Choroid plexus epithelial cell (primary cell): ENCODE results near the gene EPHA2.
A peak's percentile ranks its signal among the peaks of the same experiment; 100 is the strongest.

Experiments
- DNase-seq: peaks from one replicate; pipeline ENCODE4 v3.0.0-alpha.2; 2010; ENCODE audit warnings: low read depth
- H3K4me3 ChIP-seq: 2 replicates; pipeline ENCODE4 v1.5.1; 2011; ENCODE audit warnings: low read depth, mild to moderate bottlenecking, control low read depth, low read length, moderate library complexity
- CTCF ChIP-seq: conservative IDR thresholded peaks from 2 replicates; pipeline ENCODE4 v1.5.1; 2011; ENCODE audit warnings: low read depth, mild to moderate bottlenecking, control low read depth, inconsistent platforms, low read length, moderate library complexity

EPHA2 gene

GRCh38 chr1:16151196-16151994, 4.5 kb downstream of the EPHA2 start:
- no peak for TF ChIP-seq CTCF
- DNase-seq, result no peak

DNA sequence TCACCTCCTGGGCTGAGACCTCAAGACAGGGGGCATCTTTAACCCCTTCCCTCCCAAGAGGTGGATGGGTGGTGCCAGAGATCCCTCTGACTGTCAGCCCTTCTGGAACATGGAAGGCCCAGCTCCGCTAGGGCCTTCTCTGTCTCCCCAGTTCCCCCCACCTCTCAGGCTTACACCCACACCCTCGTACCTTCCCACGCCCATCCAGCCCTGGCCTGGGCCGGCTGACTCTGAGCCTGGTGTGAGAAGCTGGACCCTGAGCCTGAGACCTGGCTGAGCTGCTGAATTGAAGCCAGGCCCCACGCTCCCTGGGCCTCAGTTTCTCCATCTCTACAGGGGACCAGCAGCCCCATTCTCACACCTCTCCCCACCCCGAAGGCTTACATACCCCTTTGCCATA, 5.4 kb downstream of the EPHA2 start:
- no peak overlapping the region for H3K4me3 ChIP-seq
- TF ChIP-seq CTCF, result no peak
- DNase-seq, result no peak

More at GRCh38 chr1:16151196-16151994, 4.5 kb downstream of the EPHA2 start:
- H3K4me3 ChIP-seq, result peak overlapping the region; percentile 11

DNA sequence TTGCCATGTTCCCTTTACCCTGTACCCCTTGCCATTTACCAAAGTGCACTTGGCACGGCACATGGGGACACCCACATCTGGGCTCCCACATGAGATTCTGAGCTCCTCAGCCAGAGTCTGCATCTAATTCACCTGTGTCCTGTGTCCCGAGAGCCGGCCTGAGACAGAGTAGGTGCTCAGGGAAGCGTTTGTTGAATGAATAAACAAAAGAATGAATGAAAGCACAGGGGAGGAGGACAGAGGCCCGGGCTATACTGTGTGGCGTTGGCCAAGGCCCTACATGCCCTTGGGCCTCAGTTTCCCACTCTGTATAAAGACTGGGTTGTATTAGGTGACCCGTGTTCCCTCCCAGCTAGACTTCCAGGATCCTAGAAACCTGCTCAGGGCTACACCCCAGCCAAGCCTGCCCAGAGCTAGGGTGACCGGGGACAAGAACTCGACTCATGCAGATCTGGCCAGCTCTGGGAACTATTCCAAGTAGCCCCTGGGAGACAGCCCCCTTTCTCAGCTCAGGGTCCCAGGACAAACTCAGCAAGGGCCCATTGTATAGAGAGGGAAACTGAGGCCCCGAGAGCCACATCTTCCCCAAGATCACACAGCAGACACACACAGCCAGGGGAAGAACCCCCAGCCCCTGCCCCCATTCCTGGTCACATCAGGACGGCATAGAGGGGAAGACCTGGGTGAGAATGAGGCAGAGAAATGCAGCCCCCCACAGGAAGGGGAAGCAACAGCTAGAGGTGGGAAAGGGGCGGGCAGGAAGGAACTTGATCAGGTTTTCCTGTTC, 6.0 kb downstream of the EPHA2 start:
- DNase-seq, result no peak
- H3K4me3 ChIP-seq, result no peak overlapping the region
- TF ChIP-seq CTCF, result no peak

GRCh38 chr1:16149146-16149545, 6.7 kb downstream of the EPHA2 start:
- no peak for DNase-seq
- TF ChIP-seq CTCF, result no peak
- no peak overlapping the region for H3K4me3 ChIP-seq

- DNase-seq, result no peak
- H3K4me3 ChIP-seq, result no peak overlapping the region
- no peak for TF ChIP-seq CTCF
Measured at GRCh38 chr1:16148329-16149092, 7.4 kb downstream of the EPHA2 start.

GRCh38 chr1:16147156-16147926, 8.5 kb downstream of the EPHA2 start:
- TF ChIP-seq CTCF, result no peak

More at GRCh38 chr1:16147156-16147926, 8.5 kb downstream of the EPHA2 start:
- DNase-seq, result no peak
- no peak overlapping the region for H3K4me3 ChIP-seq
